ENCODE data around the gene SPRR2F. TPM values are rescaled to one million over a fixed set of nuclear protein-coding genes. Genes with fewer than 3 reads are reported as not detected.

The SPRR2F gene
- total and polyA plus RNA-seq, 2 donors (not counting 3 experiments of a cell fraction or from before 2014, with no cell fraction given), result not detected

DNA sequence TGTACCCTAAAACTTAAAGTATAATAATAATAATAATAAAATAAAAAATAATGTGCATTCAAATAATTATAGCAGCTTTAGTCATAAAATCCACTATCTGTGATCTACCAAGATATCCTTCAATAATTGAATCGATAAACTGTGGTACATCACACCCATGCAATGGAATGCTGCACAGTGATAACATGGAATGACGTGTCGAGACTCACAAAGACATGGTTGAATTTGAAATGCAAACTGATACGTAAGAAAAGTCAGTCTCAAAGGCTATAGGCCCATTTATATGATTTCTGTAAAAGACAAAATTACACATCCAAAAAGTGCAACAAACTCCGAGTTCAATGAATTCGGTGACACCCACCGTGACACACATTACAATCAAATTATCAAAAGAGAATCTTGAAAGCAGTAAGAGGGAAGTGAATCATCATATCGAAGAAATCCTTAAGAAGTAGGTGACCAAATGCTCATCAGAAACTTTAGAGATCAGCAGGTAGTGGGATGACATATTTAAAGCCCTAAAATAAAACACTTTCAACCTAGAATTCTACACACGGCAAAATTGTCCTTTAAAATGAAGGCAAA is 13.8 kb downstream of the SPRR2F start:
- FAIRE-seq (no peak), DNase-seq (ENCODE audit: low read depth, low spot score) (peak; percentile 1)
- no peaks in the 10 kb centered on the region for H3K27me3 ChIP-seq (ENCODE audit: control insufficient read depth in 2 of 2, insufficient read depth in 2 of 2, low read length in 2 of 2)
- BruUV-seq (replicated peaks), result no TSS peak
- no peak overlapping the region for H3K27ac ChIP-seq (ENCODE audit: insufficient read depth, low read depth, low read length)
- ChIA-PET POLR2A (no interaction called here), CTCF (no interaction called here)
- H3K4me1 ChIP-seq (ENCODE audit: control insufficient read depth, extremely low read depth, insufficient read depth, low read length), result no peaks in the 10 kb centered on the region
- no peaks in the 10 kb centered on the region for H3K9me3 ChIP-seq (replicated peaks; ENCODE audit: control insufficient read depth, insufficient read depth, low read length)
- dilution Hi-C loops (cut with MboI; ENCODE audit: extremely low pct_ligation_motif_present, low sequenced_read_pairs) (no loop called here), intact Hi-C loops (cut with micrococcal nuclease) (no loop called here)
- no peak overlapping the region for H2AFZ ChIP-seq (ENCODE audit: low read depth, low read length)
- H4K20me1 ChIP-seq (replicated peaks; ENCODE audit: control insufficient read depth, extremely low read depth, insufficient read depth, low read length), result no peaks in the 10 kb centered on the region
- no peak for TF ChIP-seq POLR2AphosphoS5 (IDR thresholded peaks at IDR 0.05; ENCODE audit: insufficient read depth, low read depth, low read length)
- TF ChIP-seq GATA2 (IDR thresholded peaks at IDR 0.05; ENCODE audit: insufficient read depth, insufficient read length, low read depth, low read length), result no peak
- TF ChIP-seq JUN (IDR thresholded peaks at IDR 0.05; ENCODE audit: borderline replicate concordance, insufficient read depth, insufficient read length, low read depth), result no peak
- TF ChIP-seq FOS (IDR thresholded peaks at IDR 0.05; ENCODE audit: borderline replicate concordance, insufficient read depth, low read length), result no peak
- TF ChIP-seq MYC (IDR thresholded peaks at IDR 0.05; ENCODE audit: low read depth, low read length), result no peak
- TF ChIP-seq, protein P1, sequence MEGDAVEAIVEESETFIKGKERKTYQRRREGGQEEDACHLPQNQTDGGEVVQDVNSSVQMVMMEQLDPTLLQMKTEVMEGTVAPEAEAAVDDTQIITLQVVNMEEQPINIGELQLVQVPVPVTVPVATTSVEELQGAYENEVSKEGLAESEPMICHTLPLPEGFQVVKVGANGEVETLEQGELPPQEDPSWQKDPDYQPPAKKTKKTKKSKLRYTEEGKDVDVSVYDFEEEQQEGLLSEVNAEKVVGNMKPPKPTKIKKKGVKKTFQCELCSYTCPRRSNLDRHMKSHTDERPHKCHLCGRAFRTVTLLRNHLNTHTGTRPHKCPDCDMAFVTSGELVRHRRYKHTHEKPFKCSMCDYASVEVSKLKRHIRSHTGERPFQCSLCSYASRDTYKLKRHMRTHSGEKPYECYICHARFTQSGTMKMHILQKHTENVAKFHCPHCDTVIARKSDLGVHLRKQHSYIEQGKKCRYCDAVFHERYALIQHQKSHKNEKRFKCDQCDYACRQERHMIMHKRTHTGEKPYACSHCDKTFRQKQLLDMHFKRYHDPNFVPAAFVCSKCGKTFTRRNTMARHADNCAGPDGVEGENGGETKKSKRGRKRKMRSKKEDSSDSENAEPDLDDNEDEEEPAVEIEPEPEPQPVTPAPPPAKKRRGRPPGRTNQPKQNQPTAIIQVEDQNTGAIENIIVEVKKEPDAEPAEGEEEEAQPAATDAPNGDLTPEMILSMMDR (IDR thresholded peaks at IDR 0.05; ENCODE audit: extremely low read depth in 1 of 2, insufficient read depth in 1 of 2, low read depth in 1 of 2, low read length in 2 of 2), result no peak
- TF ChIP-seq POLR2A (IDR thresholded peaks at IDR 0.05; ENCODE audit: low read depth, low read length), result no peak
- no peak for TF ChIP-seq EZH2 (IDR thresholded peaks at IDR 0.05; ENCODE audit: borderline replicate concordance, low read depth, low read length, severe bottlenecking)
- TF ChIP-seq, protein P2, sequence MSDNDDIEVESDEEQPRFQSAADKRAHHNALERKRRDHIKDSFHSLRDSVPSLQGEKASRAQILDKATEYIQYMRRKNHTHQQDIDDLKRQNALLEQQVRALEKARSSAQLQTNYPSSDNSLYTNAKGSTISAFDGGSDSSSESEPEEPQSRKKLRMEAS (IDR thresholded peaks at IDR 0.05; ENCODE audit: insufficient read depth, insufficient read length), result no peak
- no peaks in the 10 kb centered on the region for H3K79me2 ChIP-seq (ENCODE audit: control insufficient read depth, insufficient read depth, low read length)
- H3K9me1 ChIP-seq (replicated peaks; ENCODE audit: control insufficient read depth, extremely low read depth, insufficient read depth, low read length), result no peaks in the 10 kb centered on the region
- H3K4me2 ChIP-seq (ENCODE audit: insufficient read depth, low read length), result no peak overlapping the region
- H3K9ac ChIP-seq (replicated peaks; ENCODE audit: extremely low read depth, insufficient read depth, low read length), result no peak overlapping the region
- H3K4me3 ChIP-seq (replicated peaks in 1 of 3; ENCODE audit: insufficient read depth in 1 of 3, low read depth in 1 of 3, low read length in 3 of 3), result no peak overlapping the region
- H3K36me3 ChIP-seq (ENCODE audit: control insufficient read depth in 2 of 2, extremely low read depth in 1 of 2, insufficient read depth in 2 of 2, low read length in 2 of 2), result no peaks in the 10 kb centered on the region
